ENCODE results near the gene NUDT12. TPM values are rescaled to one million over a fixed set of nuclear protein-coding genes. Genes with fewer than 3 reads are reported as not detected.
A peak's percentile ranks its signal among the peaks of the same experiment; 100 is the strongest.

Gene NUDT12
- 10.4 TPM for total RNA-seq
- long read RNA-seq, partial matches to known transcripts: 0 of 3 reads
- long read RNA-seq, other reads (novel, unspliced or antisense): 2 of 3 reads

DNA sequence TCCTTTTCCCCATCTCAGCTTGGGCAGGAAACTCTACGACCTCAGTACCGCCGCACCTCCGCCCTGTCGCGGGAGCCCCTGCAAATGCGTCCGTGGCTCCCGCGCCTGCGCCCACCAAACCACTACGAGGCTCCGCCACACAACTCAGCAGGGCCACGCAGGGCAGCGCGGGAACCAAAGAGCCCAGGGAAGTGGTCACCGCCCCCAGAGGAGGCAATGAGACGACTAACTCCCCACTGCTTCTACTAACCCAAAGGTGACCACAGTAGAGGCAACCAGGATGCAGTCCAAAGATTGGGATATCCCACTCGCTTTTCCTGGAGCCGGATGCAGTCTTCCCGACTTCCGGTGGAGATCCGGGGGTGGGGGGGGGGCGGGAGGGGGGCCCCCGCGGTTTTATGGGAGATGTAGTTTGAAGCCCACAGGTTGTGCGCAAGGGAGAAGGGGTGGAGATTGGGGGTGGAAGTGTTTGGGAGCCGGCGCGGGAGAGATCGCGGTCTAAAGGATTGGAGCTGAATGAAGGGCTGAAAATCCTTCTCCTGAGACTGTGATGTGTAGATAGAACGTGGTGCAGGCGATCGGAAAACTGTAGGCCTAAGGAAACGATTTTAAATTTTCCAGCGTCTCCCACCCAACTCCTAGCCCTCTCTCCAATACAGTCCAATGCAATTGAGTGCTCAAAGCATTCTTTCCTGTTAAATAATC, at the start of gene NUDT12:
TSS of gene NUDT12 (minus strand) at position 337 of the 705 bp plus-strand sequence. CDS start 2,541 bp downstream, outside the sequence.
- DNase-seq (ENCODE audit: missing footprints): peak; percentile 81
- intact Hi-C loops (cut with DNase I): loop anchor here (10.0 kb wide), 1 partner anchor 308 kb away; the partner anchor contains the start of gene MACIR

GRCh38 chr5:103607346-103607745, 44.8 kb upstream of the NUDT12 start:
- ATAC-seq: no peak
- no peak for DNase-seq (ENCODE audit: missing footprints)
- intact Hi-C loops (cut with DNase I): no loop called here

More for the DNA sequence above, at the start of gene NUDT12:
- peak; percentile 94 for ATAC-seq

- DNase-seq (ENCODE audit: missing footprints) (no peak), ATAC-seq (no peak)
- intact Hi-C loops (cut with DNase I): no loop called here
Observed at GRCh38 chr5:103605277-103605676, 42.7 kb upstream of the NUDT12 start.

DNA sequence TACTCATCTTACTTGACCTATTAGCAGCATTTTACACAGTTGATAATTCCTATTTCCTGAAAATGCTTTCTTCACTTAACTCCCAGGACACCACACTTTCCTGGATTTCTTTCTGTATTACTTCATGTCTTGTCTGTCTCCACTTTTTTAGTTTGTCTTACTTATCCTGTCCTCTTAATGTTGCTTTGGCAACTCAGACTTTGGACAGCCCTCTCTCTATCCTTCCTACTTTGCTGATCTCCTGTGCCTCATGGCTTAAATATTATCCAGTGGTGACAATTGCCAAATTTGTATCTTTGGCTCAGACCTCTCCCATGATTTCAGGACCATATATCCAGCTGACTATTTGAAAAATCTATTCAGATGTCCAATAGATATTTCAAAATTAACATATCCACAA, 39.8 kb upstream of the NUDT12 start:
- no peak for ATAC-seq
- intact Hi-C loops (cut with DNase I): no loop called here

GRCh38 chr5:103601314-103601713, 38.7 kb upstream of the NUDT12 start:
- no peak for ATAC-seq
- no peak for DNase-seq (ENCODE audit: missing footprints)
- intact Hi-C loops (cut with DNase I): no loop called here

More for the DNA sequence above, 39.8 kb upstream of the NUDT12 start:
- DNase-seq (ENCODE audit: missing footprints): no peak

- intact Hi-C loops (cut with DNase I): no loop called here
- ATAC-seq (no peak), DNase-seq (ENCODE audit: missing footprints) (no peak)
Observed at GRCh38 chr5:103600086-103600485, 37.5 kb upstream of the NUDT12 start.

GRCh38 chr5:103598997-103599566, 36.5 kb upstream of the NUDT12 start:
- no peak for DNase-seq (ENCODE audit: missing footprints)
- intact Hi-C loops (cut with DNase I): no loop called here
- ATAC-seq: no peak

- ATAC-seq: no peak
- intact Hi-C loops (cut with DNase I): no loop called here
Observed at GRCh38 chr5:103590221-103590620, 27.6 kb upstream of the NUDT12 start.

GRCh38 chr5:103589776-103590175, 27.2 kb upstream of the NUDT12 start:
- intact Hi-C loops (cut with DNase I): no loop called here
- no peak for ATAC-seq

More at GRCh38 chr5:103590221-103590620, 27.6 kb upstream of the NUDT12 start:
- DNase-seq (ENCODE audit: missing footprints): no peak

DNA sequence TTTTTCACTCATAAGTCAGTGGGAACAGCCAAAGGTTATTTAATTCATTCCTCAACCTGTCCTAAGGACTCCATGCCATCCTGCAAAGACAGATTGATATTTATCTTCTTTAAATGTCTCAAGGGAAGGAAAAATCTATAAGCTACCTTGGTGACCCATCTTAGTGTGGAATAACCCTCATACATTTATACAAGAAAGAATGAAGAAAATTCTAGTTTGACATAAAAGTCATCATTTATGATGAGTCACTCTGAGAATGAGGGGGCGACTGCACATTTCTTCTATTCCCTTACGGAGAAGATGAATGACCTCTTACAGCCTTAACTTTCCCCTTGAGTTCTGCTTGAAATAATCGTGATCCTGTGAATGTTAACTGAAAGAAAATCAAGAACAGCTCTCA, 26.8 kb upstream of the NUDT12 start:
- intact Hi-C loops (cut with DNase I): no loop called here
- ATAC-seq: no peak
- DNase-seq (ENCODE audit: missing footprints): no peak

More at GRCh38 chr5:103589776-103590175, 27.2 kb upstream of the NUDT12 start:
- no peak for DNase-seq (ENCODE audit: missing footprints)

DNA sequence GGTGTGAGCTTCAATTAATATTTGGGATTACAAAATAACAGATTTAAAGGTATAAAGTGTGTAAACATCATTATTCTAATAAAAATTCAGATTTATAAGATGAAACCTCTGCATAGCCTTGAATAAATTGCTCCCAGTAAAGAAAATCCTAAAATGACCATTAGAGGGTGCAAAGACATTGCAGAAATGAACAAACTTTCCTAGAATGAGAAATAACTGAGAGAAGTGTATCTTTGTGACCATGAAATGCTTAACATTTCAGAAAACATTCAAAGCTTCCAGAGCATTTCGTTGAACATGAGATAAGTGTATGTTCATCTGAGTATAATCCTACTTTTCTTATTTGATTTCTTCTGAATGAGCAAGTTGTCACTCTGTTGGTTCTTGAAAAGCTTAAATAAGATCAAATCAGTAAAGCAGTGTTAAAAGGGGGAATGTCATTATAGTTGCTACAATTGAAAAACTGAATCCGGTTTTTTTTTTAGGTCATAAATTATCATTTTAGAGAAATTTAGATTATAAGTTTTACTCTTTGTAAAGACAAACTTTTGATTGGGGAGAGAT, 24.7 kb upstream of the NUDT12 start:
- intact Hi-C loops (cut with DNase I): no loop called here
- ATAC-seq (no peak), DNase-seq (ENCODE audit: missing footprints) (no peak)

DNA sequence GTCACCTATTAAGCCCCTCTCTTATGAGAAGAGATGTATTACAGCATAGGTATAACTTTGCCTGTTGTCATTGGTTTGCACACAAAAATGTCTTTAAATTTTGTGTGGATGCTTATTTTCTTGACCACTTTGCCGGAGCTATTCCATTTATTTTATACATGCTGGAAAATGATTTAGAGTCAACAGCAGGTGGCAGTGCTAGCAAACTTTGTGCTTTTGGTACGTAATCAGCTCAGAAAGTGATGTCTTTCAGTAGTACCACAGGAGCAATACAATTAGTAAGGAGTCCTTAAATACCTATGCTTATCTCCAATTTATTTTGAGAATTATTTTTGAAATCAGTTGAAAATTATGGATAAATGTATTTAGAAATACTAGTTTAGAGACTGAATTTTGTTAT, 19.8 kb upstream of the NUDT12 start:
- intact Hi-C loops (cut with DNase I): no loop called here
- no peak for ATAC-seq
- DNase-seq (ENCODE audit: missing footprints): no peak

- no peak for DNase-seq (ENCODE audit: missing footprints)
- intact Hi-C loops (cut with DNase I): no loop called here
- no peak for ATAC-seq
Observed at GRCh38 chr5:103573411-103573810, 10.8 kb upstream of the NUDT12 start.

DNA sequence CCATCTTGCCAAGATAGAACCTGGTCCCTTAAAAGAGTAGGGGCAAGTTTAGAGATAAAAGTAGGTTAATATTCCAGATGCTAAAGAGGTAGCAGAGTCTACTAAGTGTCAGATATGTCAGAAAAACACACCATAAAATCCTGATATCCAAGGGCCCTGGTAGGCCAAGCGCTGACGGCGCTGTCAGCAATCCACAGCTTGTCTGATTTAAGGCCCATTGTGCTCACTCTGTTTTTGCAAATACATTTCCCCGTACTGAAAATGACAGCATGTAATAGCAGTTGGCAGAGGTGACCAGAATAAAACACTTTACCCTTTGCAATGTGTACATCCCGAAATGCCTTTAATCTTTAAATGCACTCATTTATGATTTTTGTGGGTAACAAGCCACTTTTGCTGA, 9.9 kb upstream of the NUDT12 start:
- DNase-seq (ENCODE audit: missing footprints) (no peak), ATAC-seq (no peak)
- intact Hi-C loops (cut with DNase I): no loop called here

- intact Hi-C loops (cut with DNase I): no loop called here
- ATAC-seq (no peak), DNase-seq (ENCODE audit: missing footprints) (no peak)
Observed at GRCh38 chr5:103571730-103572129, 9.1 kb upstream of the NUDT12 start.

GRCh38 chr5:103569313-103570060, 6.9 kb upstream of the NUDT12 start:
- intact Hi-C loops (cut with DNase I): loop anchor here (10.0 kb wide), 1 partner anchor 315 kb away; the partner anchor contains the start of gene MACIR
- no peak for ATAC-seq
- no peak for DNase-seq (ENCODE audit: missing footprints)

DNA sequence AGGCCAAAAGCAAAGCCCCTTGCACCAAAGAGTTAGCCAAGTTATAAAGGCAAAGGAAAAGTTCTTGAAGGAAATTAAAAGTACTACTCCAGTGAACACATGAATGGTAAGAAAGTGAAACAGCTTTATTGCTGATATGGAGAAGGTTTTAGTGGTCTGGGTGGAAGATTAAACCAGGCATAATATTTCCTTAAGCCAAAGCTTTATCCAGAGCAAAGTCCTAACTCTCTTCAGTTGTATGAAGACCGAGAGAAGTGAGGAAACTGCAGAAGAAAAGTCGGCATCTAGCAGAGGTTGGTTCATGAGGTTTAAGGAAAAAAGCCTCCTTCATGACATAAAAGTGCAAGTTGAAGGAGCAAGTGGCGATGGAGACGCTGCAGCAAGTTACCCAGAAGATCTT, 3.1 kb upstream of the NUDT12 start:
- DNase-seq (ENCODE audit: missing footprints) (no peak), ATAC-seq (no peak)
- intact Hi-C loops (cut with DNase I): loop anchor here (10.0 kb wide), 1 partner anchor 311 kb away; the partner anchor contains the start of gene MACIR

DNA sequence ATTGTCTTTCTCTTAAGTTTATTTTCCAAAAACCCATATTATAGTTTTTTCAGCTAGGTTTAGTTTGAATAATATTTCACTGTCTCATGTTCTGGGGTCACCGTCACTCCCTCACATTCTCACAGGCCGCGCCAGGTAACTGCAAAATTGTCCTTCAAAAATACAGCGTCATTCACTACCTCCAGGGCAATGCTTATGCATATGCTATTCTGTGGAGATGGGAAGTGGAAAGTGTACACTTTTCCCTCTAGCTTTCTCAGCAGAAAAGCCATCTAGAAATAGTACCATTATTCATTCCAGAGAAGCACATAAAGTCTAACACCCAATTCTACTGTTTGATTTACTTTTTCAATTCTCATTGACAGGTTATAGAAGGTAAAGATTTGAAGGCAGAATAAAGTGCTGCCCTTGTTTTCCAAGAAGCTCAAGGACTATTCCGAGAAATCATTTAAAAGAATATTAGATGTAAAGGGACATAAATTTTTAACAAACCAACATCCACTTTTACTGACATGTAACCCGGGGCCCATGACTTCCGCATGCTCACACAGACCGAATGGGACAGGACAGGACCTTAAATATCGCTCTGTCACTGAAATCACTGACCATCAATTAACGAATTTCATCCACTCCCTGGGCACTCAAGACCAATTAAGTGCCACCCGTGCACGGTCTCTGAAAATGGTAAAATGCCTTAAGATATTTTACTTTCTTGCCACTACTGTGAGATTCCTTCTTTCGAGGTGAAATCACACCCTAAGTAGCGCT, 720 bp downstream of the NUDT12 start:
- intact Hi-C loops (cut with DNase I): loop anchor here (10.0 kb wide), 1 partner anchor 307 kb away; the partner anchor contains the start of gene MACIR
- no peak for ATAC-seq
- no peak for DNase-seq (ENCODE audit: missing footprints)

Measured in Right ventricle myocardium inferior (tissue), 1 donor.